Upper lobe of right lung (tissue), 1 donor: ENCODE data around the gene OR7C2. TPM values are rescaled to one million over a fixed set of nuclear protein-coding genes. Genes with fewer than 3 reads are reported as not detected.
"Not testable (repeated sequence)": the region's sequence is repeated elsewhere in the genome, so short reads cannot be mapped to it uniquely, and the experiment has no call there.

Experiments
- ATAC-seq: fragments of 200-7000 bp; cut with Tn5 transposase; one replicate; pipeline ENCODE4 v1.9.1; 2020; ENCODE audit warnings: mild to moderate bottlenecking, moderate library complexity
- DNase-seq: peaks from one replicate; pipeline ENCODE4 v3.0.0-alpha.2; 2020
- H3K27ac ChIP-seq: fragments of 200-600 bp; one replicate; pipeline ENCODE4 v1.8.0; 2022
- H3K27me3 ChIP-seq: fragments of 200-600 bp; one replicate; pipeline ENCODE4 v1.8.0; 2022; ENCODE audit warnings: mild to moderate bottlenecking
- H3K36me3 ChIP-seq: fragments of 200-600 bp; one replicate; pipeline ENCODE4 v1.8.0; 2022
- H3K4me1 ChIP-seq: fragments of 200-600 bp; one replicate; pipeline ENCODE4 v1.8.0; 2022
- H3K4me3 ChIP-seq: fragments of 200-600 bp; one replicate; pipeline ENCODE4 v1.8.0; 2022; ENCODE audit warnings: mild to moderate bottlenecking
- H3K9me3 ChIP-seq: fragments of 200-600 bp; one replicate; pipeline ENCODE4 v1.8.0; 2022
- intact Hi-C: fragments of 100-400 bp; cut with DNase I; formaldehyde crosslinking; loops from one replicate; pipeline ENCODE4 v1.11.0; 2022
- total RNA-seq: library from RNA; stranded (reverse); fragmentation: NEBNext Ultra II Directional; extraction: Animal tissue kit (Norgen Biotek cat#: 25700); gene quantifications from one replicate; pipeline ENCODE4 v1.2.1, GENCODE V29; 2021
- TF ChIP-seq, protein P1 (sequence below): fragments of 200-600 bp; IDR thresholded peaks from one replicate; pipeline ENCODE4 v1.8.0; 2022; ENCODE audit warnings: antibody characterized with exemption
- donor health status: DM: no; HTN: yes; CAD: no; lungs with severe emphysema.

The OR7C2 gene
- total RNA-seq, 1 donor from 2014 or later = not detected

DNA sequence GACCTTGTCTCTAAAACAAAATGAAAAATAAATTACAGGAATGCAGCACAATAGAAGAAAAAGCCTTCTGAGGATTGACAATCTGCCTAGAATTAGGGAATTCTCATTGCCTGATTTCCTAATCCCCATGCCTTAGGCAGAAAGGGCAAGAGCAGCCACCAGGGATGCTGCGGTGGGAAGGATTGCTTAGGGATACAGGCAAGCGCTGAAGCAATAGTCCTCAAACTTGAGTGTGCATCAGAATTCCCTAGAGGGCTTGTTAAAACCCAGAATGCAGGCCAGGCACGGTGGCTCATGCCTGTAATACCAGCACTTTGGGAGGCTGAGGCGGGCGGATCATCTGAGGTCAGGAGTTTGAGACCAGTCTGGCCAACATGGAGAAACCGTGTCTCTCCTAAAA is 1.0 kb upstream of the OR7C2 start:
- ATAC-seq (no peak), DNase-seq (no peak)
- Histone ChIP-seq H3K27ac (no peak overlapping the region), H3K9me3 (no peaks in the 10 kb centered on the region), H3K4me1 (no peaks in the 10 kb centered on the region), H3K36me3 (no peaks in the 10 kb centered on the region), H3K27me3 (no peaks in the 10 kb centered on the region), H3K4me3 (no peak overlapping the region)
- TF ChIP-seq, protein P1, sequence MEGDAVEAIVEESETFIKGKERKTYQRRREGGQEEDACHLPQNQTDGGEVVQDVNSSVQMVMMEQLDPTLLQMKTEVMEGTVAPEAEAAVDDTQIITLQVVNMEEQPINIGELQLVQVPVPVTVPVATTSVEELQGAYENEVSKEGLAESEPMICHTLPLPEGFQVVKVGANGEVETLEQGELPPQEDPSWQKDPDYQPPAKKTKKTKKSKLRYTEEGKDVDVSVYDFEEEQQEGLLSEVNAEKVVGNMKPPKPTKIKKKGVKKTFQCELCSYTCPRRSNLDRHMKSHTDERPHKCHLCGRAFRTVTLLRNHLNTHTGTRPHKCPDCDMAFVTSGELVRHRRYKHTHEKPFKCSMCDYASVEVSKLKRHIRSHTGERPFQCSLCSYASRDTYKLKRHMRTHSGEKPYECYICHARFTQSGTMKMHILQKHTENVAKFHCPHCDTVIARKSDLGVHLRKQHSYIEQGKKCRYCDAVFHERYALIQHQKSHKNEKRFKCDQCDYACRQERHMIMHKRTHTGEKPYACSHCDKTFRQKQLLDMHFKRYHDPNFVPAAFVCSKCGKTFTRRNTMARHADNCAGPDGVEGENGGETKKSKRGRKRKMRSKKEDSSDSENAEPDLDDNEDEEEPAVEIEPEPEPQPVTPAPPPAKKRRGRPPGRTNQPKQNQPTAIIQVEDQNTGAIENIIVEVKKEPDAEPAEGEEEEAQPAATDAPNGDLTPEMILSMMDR = no peak
- intact Hi-C loops = no loop called here

DNA sequence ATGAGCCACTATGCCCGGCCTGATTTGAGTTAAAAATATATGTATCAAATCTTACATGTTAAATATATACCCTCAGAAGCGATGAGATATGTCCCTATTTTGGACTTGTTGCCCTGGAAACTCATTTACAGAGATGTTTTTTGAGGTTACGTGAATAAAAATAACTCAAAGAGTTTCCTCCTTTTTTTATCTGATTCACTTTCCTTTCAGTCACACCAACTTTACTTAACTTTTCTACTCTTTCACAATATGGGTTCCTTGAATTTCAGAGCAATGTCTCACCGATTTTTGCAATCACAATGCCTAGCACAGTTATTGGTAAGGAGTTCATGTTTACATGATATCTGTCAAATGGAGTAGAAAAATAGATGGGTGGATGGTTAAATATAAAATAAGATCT is 2.3 kb downstream of the OR7C2 start:
- H3K27ac ChIP-seq = no peak overlapping the region
- no peak overlapping the region for H3K4me3 ChIP-seq
- intact Hi-C loops = no loop called here
- ATAC-seq (no peak), DNase-seq (no peak)
- H3K9me3 ChIP-seq = no peaks in the 10 kb centered on the region
- TF ChIP-seq, protein P1 = no peak
- H3K36me3 ChIP-seq = no peaks in the 10 kb centered on the region
- no peaks in the 10 kb centered on the region for H3K27me3 ChIP-seq
- H3K4me1 ChIP-seq = no peaks in the 10 kb centered on the region

DNA sequence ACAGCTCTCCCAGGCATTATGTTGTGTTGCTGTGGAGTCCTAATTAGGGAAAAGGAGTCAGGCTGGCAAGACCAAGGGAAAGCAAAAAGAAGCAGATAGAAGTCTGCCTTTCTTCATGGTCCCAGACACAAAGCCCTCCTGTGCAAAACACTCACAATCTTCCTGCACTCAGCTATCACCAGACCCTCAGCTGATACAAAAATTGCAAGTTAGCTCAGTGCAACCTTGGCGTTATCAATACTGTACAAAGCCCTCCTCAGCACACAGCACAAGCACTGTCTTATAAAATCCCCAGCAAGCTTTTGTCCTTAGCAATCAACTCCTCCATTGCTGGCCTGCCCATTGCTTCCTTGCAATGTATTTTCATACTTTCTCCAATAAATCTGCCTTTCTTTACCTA is 3.2 kb downstream of the OR7C2 start:
- H3K27ac ChIP-seq = no peak overlapping the region
- intact Hi-C loops = no loop called here
- H3K9me3 ChIP-seq = no peaks in the 10 kb centered on the region
- ATAC-seq (no peak), DNase-seq (no peak)
- H3K4me1 ChIP-seq = no peaks in the 10 kb centered on the region
- no peaks in the 10 kb centered on the region for H3K36me3 ChIP-seq
- TF ChIP-seq, protein P1 = no peak
- H3K27me3 ChIP-seq = no peaks in the 10 kb centered on the region
- no peak overlapping the region for H3K4me3 ChIP-seq

DNA sequence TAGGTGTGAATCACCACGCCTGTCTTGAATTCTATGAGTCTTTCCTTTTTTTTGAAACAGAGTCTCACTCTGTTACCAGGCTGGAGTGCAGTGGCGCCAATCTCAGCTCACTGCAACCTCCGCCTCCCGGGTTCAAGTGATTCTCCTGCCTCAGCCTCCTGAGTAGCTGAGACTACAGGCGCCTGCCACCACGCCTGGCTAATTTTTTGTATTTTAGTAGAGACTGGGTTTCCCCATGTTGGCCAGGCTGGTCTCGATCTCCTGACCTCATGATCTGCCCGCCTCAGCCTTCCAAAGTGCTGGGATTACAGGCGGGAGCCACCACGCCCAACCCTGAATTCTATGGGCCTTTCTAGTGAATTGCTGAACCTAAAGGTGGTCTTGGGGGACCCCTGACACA is 8.1 kb downstream of the OR7C2 start:
- H3K4me3 ChIP-seq, H3K4me1 ChIP-seq, intact Hi-C loops, H3K27ac ChIP-seq, H3K36me3 ChIP-seq, H3K9me3 ChIP-seq, DNase-seq, H3K27me3 ChIP-seq, ATAC-seq: not testable (repeated sequence)

DNA sequence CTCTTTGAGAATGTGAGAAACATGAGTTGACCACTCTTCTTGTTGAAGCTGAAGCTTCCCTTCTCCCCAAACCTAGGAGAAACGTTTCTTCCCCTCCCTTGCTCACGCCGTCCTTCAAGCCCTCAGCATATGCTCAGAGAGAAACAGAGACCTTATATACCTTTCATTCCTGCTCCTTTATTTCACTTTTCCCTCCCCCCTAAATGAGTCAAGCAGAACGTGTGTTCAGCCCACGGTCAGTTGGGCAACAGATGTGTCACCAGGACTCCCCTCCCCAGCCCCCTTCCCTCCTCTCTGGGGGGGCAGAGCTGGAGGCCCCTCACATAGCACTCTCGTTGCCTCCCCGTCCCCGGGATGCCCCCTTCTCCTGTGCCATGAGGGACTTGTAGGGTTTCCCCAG is 8.6 kb downstream of the OR7C2 start:
- no peaks in the 10 kb centered on the region for H3K27me3 ChIP-seq
- intact Hi-C loops = no loop called here
- DNase-seq (no peak), ATAC-seq (no peak)
- TF ChIP-seq, protein P1 = no peak
- H3K4me3 ChIP-seq = no peak overlapping the region
- no peaks in the 10 kb centered on the region for H3K36me3 ChIP-seq
- H3K4me1 ChIP-seq = no peaks in the 10 kb centered on the region
- no peak overlapping the region for H3K27ac ChIP-seq
- no peaks in the 10 kb centered on the region for H3K9me3 ChIP-seq

DNA sequence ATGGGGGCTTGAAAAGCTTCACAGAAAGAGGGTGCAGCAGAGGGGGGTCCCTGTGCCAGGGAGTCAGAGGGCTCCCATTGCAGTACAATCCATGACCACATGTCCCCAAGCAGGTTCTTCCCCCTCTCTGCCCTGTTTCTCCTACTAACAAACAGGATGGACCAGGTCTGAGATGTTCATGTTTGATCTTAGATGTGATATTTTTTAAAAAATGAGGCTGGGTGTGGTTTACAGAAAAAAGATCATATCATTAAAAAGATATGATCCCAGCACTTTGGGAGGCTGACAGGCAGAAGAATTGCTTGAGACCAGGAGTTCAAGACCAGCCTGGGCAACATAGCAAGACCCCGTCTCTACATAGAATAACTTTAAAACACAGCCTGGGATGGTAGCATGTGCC is 9.1 kb downstream of the OR7C2 start:
- Histone ChIP-seq H3K36me3 (no peaks in the 10 kb centered on the region), H3K4me1 (no peaks in the 10 kb centered on the region), H3K27ac (no peak overlapping the region), H3K4me3 (no peak overlapping the region), H3K9me3 (no peaks in the 10 kb centered on the region), H3K27me3 (no peaks in the 10 kb centered on the region)
- TF ChIP-seq, protein P1 = no peak
- ATAC-seq = no peak
- intact Hi-C loops = no loop called here
- no peak for DNase-seq
